HL-60 (cell line): ENCODE results near the gene DIDO1.

ENCODE experiments used
- DNase-seq, 2 experiments: peaks; one replicate each; pipeline ENCODE4 v3.0.0-alpha.2; 2010 to 2020; ENCODE audit warnings: low read depth in 1 of 2, low spot score in 1 of 2
- H3K27ac ChIP-seq: fragments of 250-450 bp; sonication (Bioruptor Pico); replicated peaks from 2 replicates; pipeline ENCODE4 v1.5.1; 2020; ENCODE audit warnings: mild to moderate bottlenecking, moderate library complexity
- H3K27me3 ChIP-seq: fragments of 250-450 bp; sonication (Bioruptor Pico); 2 replicates; pipeline ENCODE4 v1.5.1; 2021; ENCODE audit warnings: mild to moderate bottlenecking, moderate library complexity; ENCODE audit not compliant: insufficient read depth, poor library complexity, severe bottlenecking
- H3K4me3 ChIP-seq: replicated peaks from 2 replicates; pipeline ENCODE4 v1.5.1; 2011; ENCODE audit warnings: mild to moderate bottlenecking, control low read depth, low read length; ENCODE audit not compliant: insufficient read depth
- GABPA ChIP-seq: IDR thresholded peaks from 2 replicates; pipeline ENCODE4 v1.6.1; 2012; ENCODE audit warnings: low read depth
- POLR2AphosphoS5 ChIP-seq: IDR thresholded peaks from 2 replicates; pipeline ENCODE4 v1.6.1; 2012; ENCODE audit warnings: low read depth
- SPI1 ChIP-seq: IDR thresholded peaks from 2 replicates; pipeline ENCODE4 v1.6.1; 2012; ENCODE audit warnings: low read depth, mild to moderate bottlenecking, borderline replicate concordance
- TF ChIP-seq, protein P1 (sequence below): IDR thresholded peaks from one replicate; pipeline ENCODE4 v1.5.1; 2011; ENCODE audit warnings: low read length, control low read depth, inconsistent platforms; ENCODE audit not compliant: insufficient read depth
- TF ChIP-seq, protein P2 (sequence below): IDR thresholded peaks from 2 replicates; pipeline ENCODE4 v1.6.1; 2012; ENCODE audit warnings: low read depth; ENCODE audit not compliant: insufficient replicate concordance

DIDO1 gene

DNA sequence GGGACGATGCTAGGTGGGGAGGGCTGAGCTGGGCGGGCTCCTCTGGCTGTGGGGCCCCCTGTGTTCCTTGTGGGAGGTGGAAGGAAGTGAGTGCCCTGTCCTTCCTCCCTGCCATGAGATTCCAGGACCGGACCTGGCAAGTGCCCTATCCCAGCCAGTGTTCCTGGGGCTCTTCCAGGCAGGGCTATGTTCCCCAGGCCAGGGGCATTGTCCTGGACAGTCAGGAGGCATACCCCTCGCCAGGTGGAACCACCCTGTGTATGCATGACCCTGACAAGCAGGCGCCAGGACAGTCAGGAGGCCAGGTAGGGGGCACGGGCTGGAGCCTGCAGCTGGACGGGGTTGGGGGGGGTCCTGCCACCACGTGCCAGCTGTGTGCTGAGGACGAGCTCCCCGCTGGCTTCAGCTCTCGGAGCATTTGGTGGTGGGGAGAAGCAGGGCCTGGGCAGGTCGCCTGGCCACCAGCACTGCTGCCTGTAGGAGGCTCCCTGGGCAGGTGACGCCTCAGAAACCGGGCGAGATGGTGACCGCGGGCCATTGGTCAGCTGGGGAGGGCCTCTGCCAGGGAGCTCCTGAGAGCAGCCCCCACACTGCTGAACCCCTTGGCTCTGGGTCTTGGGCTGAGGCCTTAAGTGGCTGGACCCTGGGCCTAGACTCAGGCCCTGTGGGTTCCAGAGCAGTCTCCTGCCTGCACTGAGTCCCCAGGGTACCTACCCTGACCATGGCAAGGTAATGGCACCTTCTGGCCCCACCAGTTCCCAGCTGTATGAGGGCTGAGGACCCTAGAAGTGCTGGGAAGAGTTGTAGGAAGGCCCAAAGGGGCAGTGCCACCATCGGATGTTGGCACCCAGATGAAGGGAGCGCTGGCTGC lies 26.9 kb upstream of the DIDO1 start:
- H3K27me3 ChIP-seq = no peaks in the 10 kb centered on the region
- H3K27ac ChIP-seq = peak overlapping the region; percentile 95
- peak overlapping the region; percentile 79 for H3K4me3 ChIP-seq
- TF ChIP-seq, protein P1, sequence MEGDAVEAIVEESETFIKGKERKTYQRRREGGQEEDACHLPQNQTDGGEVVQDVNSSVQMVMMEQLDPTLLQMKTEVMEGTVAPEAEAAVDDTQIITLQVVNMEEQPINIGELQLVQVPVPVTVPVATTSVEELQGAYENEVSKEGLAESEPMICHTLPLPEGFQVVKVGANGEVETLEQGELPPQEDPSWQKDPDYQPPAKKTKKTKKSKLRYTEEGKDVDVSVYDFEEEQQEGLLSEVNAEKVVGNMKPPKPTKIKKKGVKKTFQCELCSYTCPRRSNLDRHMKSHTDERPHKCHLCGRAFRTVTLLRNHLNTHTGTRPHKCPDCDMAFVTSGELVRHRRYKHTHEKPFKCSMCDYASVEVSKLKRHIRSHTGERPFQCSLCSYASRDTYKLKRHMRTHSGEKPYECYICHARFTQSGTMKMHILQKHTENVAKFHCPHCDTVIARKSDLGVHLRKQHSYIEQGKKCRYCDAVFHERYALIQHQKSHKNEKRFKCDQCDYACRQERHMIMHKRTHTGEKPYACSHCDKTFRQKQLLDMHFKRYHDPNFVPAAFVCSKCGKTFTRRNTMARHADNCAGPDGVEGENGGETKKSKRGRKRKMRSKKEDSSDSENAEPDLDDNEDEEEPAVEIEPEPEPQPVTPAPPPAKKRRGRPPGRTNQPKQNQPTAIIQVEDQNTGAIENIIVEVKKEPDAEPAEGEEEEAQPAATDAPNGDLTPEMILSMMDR = no peak
- TF ChIP-seq POLR2AphosphoS5 = no peak
- TF ChIP-seq, protein P2, sequence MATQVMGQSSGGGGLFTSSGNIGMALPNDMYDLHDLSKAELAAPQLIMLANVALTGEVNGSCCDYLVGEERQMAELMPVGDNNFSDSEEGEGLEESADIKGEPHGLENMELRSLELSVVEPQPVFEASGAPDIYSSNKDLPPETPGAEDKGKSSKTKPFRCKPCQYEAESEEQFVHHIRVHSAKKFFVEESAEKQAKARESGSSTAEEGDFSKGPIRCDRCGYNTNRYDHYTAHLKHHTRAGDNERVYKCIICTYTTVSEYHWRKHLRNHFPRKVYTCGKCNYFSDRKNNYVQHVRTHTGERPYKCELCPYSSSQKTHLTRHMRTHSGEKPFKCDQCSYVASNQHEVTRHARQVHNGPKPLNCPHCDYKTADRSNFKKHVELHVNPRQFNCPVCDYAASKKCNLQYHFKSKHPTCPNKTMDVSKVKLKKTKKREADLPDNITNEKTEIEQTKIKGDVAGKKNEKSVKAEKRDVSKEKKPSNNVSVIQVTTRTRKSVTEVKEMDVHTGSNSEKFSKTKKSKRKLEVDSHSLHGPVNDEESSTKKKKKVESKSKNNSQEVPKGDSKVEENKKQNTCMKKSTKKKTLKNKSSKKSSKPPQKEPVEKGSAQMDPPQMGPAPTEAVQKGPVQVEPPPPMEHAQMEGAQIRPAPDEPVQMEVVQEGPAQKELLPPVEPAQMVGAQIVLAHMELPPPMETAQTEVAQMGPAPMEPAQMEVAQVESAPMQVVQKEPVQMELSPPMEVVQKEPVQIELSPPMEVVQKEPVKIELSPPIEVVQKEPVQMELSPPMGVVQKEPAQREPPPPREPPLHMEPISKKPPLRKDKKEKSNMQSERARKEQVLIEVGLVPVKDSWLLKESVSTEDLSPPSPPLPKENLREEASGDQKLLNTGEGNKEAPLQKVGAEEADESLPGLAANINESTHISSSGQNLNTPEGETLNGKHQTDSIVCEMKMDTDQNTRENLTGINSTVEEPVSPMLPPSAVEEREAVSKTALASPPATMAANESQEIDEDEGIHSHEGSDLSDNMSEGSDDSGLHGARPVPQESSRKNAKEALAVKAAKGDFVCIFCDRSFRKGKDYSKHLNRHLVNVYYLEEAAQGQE = no peak
- no peak for TF ChIP-seq GABPA
- TF ChIP-seq SPI1 = no peak
- peak in 1 of 2 experiments; percentile 45 for DNase-seq

DNA sequence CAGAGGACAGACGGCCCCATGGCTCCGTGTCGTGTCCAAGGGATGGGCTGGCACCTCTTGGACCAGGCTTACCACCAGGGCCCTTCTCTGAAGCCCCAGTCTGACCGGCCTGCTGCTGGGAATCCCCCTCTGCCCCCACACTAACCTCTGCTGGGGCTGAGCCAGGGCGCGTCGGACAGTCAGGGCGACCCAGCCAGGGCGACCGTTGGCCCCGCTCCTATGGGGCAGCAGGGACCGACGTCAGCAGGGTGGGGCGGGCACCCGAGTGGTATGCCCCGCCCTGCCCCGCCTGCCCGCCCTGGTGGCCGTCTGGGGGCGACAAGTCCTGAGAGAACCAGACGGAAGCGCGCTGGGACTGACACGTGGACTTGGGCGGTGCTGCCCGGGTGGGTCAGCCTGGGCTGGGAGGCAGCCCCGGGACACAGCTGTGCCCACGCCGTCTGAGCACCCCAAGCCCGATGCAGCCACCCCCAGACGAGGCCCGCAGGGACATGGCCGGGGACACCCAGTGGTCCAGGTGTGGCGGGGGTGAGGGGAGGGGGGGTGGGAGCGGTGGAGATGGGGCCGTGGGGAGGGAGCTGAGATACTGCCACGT lies 26.2 kb upstream of the DIDO1 start, which contains the start of gene SLC17A9:
SLC17A9 (plus strand) TSS at position 337 of the 595 bp plus-strand sequence; CDS start at position 459, 122 bp downstream.
- H3K27me3 ChIP-seq = no peaks in the 10 kb centered on the region
- TF ChIP-seq POLR2AphosphoS5 = peak; percentile 59
- TF ChIP-seq GABPA = no peak
- peak; percentile 86 to 95 for DNase-seq
- peak within 1 kb of the TSS; percentile 95 for H3K27ac ChIP-seq
- H3K4me3 ChIP-seq = peak within 1 kb of the TSS; percentile 79

DNA sequence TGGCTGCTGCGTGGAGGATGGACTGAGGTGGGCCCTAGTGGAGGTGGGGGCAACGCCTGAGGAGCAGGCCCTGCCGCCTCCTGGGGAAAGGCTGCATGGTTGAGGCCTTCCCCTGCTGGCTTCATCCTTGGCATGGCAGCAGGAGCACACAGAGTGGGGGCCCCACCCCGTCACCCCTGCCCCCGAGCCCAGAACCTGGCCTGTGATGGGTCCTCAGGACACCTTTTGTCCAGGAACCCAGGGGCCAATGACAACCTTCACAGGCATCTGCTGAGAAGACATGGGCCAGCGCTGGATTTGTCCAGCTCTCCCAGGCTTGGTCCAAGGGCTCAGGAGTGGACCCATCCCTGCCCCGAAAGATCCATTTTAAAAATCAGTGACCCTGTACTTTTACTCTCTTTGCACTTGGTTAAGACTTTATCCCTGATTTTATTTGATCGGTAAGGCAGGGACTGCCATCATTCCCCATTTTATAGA lies 25.6 kb upstream of the DIDO1 start:
- no peak for DNase-seq
- peak overlapping the region; percentile 79 for H3K4me3 ChIP-seq
- TF ChIP-seq GABPA (no peak), SPI1 (no peak), POLR2AphosphoS5 (no peak)
- TF ChIP-seq, protein P2 = no peak
- TF ChIP-seq, protein P1 = no peak
- H3K27ac ChIP-seq = peak overlapping the region; percentile 95
- H3K27me3 ChIP-seq = no peaks in the 10 kb centered on the region

DNA sequence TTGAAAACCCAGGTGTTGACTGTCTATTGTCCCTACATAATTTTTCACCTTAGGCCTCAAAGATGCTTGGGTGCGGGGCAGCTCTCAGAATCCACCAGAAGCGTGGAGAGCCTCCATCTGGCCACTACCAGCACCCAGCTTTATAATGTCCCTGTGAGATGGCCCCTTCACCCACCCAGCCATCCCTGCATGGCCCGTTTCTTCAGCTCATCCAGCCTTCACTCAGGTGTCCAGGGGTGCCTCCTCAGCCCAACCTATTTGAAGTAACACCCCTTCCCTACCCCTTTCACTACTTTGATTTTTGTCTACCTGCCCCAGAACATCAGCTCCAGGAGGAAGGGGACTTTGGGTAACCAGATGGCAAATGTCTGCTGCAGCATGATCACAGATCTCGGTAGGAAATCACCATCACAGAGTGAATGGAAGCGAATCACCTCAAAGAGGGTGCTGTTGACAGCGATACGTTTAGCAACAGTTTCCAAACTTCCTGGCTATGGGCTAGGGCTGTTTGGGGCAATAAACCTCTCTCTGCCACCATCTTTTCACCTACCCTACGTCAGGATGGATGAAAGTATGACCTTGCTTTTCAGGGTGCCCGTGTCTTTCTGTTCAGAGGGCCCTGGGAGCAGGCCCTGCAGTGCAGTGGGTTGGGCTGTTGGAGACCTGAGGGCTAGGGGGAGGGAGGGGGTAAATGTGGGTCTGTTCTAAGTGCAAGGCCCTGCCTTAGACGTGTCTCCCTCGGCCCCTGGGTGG lies 25.0 kb upstream of the DIDO1 start:
- H3K27me3 ChIP-seq = no peaks in the 10 kb centered on the region
- H3K27ac ChIP-seq = peak overlapping the region; percentile 95
- peak in 1 of 2 experiments; percentile 28 for DNase-seq
- TF ChIP-seq GABPA = no peak
- TF ChIP-seq, protein P1 = no peak
- TF ChIP-seq POLR2AphosphoS5 = no peak
- no peak overlapping the region; the same call in 1 of the 2 replicates for H3K4me3 ChIP-seq
